Omental fat pad (tissue), 4 donors: ENCODE results near the gene KLHL29. TPM values are rescaled to one million over a fixed set of nuclear protein-coding genes. Genes with fewer than 3 reads are reported as not detected.

Experiments used
- ATAC-seq: fragments of 150-250 bp; one replicate; pipeline ENCODE4 v1.9.1; 2016; ENCODE audit warnings: mild to moderate bottlenecking, moderate library complexity; ENCODE audit not compliant: low FRiP score
- DNase-seq: peaks from one replicate; pipeline ENCODE4 v3.0.0-alpha.2; 2019; ENCODE audit warnings: low spot score
- total RNA-seq, 4 donors: library from RNA; depleted of rRNA; stranded (reverse); fragments of >200 nt; gene quantifications; one replicate each; pipeline ENCODE4 v1.1.0, GENCODE V29; 2016
- TF ChIP-seq, protein P1 (sequence below), 3 donors: fragments of 450-650 bp; IDR thresholded peaks; one replicate each; pipeline ENCODE4 v1.5.1; 2016 to 2017; ENCODE audit warnings: antibody characterized with exemption in 3 of 3, mild to moderate bottlenecking in 3 of 3, moderate library complexity in 2 of 3

KLHL29 gene
- total RNA-seq, 4 donors from 2014 or later, result 4.0 to 19.5 (median 12.7) TPM

- DNase-seq (no peak), ATAC-seq (no peak)
- TF ChIP-seq, protein P1, sequence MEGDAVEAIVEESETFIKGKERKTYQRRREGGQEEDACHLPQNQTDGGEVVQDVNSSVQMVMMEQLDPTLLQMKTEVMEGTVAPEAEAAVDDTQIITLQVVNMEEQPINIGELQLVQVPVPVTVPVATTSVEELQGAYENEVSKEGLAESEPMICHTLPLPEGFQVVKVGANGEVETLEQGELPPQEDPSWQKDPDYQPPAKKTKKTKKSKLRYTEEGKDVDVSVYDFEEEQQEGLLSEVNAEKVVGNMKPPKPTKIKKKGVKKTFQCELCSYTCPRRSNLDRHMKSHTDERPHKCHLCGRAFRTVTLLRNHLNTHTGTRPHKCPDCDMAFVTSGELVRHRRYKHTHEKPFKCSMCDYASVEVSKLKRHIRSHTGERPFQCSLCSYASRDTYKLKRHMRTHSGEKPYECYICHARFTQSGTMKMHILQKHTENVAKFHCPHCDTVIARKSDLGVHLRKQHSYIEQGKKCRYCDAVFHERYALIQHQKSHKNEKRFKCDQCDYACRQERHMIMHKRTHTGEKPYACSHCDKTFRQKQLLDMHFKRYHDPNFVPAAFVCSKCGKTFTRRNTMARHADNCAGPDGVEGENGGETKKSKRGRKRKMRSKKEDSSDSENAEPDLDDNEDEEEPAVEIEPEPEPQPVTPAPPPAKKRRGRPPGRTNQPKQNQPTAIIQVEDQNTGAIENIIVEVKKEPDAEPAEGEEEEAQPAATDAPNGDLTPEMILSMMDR (IDR thresholded peaks at IDR 0.05), result no peak
Measured at GRCh38 chr2:23486684-23487075, 101.7 kb downstream of the KLHL29 start.

DNA sequence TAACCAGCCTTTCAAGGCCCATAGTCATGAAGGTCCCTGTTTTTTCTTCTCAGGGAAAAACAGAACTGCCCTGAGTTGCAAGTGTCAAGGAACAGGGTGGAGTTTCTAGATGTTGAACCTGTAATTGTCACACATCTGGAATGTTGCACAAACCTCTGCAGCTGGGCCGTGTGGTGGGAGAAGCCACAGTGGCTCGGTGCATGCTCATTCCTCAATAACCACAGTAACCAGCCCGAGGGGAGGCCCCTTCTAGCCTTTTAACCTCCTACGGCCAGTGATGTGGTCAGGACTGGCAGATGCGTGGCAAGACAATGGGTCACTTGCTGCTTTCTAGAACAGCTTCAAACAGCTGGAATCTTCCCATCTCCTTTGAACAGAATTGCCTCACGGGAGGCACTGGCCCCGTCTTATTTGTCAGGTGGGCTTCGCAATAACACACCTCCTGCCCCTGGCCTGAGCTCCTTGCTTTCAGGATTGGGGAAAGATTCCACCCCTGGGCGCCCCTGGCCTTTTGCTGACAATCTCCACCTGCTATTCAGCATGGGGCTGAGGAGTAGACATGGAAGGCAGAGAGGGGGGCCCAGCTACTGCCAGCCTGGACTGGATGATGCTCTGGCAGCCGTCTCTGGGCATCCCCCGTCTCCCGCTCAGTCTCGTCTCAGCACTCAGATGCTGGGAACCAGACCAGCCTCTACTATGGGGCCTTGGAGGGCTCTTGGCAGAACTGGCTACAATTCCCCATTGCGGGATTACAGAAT is 102.9 kb downstream of the KLHL29 start:
- TF ChIP-seq, protein P1 (IDR thresholded peaks at IDR 0.05), result no peak
- ATAC-seq, result no peak
- DNase-seq, result no peak

GRCh38 chr2:23488584-23488983 is 103.6 kb downstream of the KLHL29 start:
- TF ChIP-seq, protein P1 (IDR thresholded peaks at IDR 0.05), result no peak
- DNase-seq (no peak), ATAC-seq (no peak)

DNA sequence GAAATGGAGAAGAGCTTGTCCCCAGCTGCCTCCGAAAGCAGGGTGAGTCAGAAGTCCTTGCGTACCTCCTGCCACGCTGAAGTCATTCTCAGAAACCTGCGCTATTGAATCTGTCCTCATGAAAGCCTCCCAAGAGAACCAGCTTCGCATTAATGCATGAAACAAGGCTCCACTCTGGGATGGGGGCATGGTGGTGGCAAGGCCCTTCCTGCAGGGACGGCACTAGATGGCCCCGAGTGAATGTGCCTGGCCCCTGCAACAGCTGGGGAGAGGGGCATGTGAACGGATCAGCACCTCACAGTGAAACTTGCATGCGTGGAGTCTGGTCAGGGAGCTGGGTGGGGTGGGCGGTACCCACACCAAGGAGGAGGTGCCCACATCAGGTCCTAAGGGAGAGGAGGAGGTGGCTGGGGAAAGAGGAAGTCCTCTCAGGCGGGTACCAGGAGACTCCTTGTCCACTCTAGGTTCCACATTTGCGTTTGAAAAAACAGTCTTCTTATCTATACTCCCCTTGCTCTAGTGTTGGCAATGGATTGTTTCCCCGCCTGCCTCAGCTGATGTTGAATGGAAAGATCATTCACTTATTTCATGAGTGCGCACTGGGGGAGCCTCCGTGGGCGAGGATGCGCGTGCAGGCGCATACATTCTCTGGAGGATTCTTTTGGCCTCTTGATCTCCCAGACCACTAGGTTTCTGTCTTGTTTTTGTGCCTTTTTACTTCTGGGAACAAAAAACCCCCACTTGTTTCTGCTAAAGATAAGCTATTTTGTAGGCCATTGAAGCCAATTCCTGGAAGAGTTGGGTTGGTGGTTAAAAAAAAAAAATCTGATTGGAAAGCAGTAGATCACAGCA is 104.7 kb downstream of the KLHL29 start:
- TF ChIP-seq, protein P1 (IDR thresholded peaks at IDR 0.05), result no peak
- no peak for DNase-seq
- ATAC-seq, result no peak

GRCh38 chr2:23491591-23492336 is 106.8 kb downstream of the KLHL29 start:
- ATAC-seq (no peak), DNase-seq (no peak)
- TF ChIP-seq, protein P1 (IDR thresholded peaks at IDR 0.05), result no peak

DNA sequence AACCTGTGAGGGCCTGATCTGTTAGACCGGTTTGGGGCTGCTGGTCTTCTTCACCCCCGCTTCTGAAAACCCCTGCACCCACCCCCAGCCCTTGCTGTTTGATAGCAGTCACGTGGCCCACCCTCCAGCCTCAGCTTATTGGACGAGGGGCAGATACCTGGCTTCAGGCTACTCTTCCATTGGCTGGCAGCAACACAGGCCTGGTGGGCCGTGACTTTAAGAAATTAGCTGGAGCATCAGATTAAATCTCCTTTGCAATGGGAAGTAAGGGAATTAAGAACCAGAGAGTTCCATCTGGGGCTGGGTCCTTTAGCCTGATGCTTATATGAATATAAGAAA is 107.3 kb downstream of the KLHL29 start:
- no peak for DNase-seq
- TF ChIP-seq, protein P1 (IDR thresholded peaks at IDR 0.05), result no peak
- no peak for ATAC-seq
